ENCODE data around the gene PPP2R3B.

The PPP2R3B gene

DNA sequence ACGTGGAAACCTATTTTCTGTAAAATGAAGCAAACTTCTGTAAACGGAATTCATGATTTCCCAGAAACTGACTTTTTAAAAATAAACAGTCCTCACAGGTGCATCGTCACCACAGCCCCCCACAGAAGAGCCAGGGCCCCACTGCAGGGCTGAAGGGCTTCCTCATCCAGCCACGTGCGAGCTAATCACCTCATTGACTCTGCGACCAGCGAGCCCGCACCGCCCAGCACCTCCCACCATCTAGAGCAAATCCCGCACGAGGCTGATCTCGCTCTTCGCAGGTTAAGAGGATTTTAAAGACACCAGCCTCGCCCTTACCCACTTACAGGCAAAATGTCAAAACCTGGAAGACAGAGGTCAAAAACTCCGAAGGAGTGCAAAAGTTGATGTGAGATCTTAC lies 14.8 kb downstream of the PPP2R3B start:
- H3K4me3 ChIP-seq (ENCODE audit: control insufficient read depth, low read depth, low read length): no peak overlapping the region
- no peak for DNase-seq (ENCODE audit: low read depth)
- TF ChIP-seq, protein P1, sequence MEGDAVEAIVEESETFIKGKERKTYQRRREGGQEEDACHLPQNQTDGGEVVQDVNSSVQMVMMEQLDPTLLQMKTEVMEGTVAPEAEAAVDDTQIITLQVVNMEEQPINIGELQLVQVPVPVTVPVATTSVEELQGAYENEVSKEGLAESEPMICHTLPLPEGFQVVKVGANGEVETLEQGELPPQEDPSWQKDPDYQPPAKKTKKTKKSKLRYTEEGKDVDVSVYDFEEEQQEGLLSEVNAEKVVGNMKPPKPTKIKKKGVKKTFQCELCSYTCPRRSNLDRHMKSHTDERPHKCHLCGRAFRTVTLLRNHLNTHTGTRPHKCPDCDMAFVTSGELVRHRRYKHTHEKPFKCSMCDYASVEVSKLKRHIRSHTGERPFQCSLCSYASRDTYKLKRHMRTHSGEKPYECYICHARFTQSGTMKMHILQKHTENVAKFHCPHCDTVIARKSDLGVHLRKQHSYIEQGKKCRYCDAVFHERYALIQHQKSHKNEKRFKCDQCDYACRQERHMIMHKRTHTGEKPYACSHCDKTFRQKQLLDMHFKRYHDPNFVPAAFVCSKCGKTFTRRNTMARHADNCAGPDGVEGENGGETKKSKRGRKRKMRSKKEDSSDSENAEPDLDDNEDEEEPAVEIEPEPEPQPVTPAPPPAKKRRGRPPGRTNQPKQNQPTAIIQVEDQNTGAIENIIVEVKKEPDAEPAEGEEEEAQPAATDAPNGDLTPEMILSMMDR (conservative IDR thresholded peaks at IDR 0.05; ENCODE audit: control insufficient read depth, insufficient read depth, low read depth, low read length): no peak

DNA sequence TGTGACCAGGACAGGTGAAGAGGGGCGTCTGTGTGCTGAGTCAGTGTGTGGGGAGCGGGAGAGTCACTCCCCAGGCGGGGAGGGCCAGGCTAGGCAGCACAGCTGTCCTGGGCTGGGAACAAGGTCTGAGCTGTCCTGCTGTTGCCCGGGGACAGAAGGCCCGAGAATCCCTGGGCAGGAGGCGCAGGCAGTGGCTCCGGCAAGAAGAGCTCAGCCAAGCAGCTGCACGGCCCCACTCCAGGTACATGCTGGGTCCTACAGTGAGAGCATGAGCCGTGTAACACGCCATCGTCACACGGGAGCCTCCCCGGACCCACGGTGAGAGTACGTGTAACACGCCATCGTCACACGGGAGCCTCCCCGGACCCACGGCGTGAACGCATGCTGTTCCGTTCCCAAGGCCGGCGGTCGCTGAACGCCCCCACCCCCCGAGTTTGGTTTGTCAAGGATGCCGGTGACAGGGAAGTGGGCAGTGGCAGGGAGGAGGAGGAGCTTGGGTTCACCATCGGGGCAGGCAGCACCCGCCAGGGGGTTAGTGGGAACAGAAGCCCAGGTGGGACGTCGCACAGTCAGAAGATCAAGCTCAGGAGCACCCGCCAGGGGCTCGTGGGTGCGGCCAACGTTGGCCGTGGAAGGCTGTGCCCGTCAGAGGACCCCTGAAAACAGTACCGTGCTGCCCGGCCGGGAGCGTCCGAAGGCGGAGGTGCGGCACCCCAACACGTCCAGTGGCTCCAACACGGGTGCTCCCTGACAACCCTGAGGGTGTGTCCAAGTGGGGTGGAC lies 15.6 kb downstream of the PPP2R3B start:
- DNase-seq (ENCODE audit: low read depth): no peak
- H3K4me3 ChIP-seq (ENCODE audit: control insufficient read depth, low read depth, low read length): no peak overlapping the region
- TF ChIP-seq, protein P1 (conservative IDR thresholded peaks at IDR 0.05; ENCODE audit: control insufficient read depth, insufficient read depth, low read depth, low read length): no peak

DNA sequence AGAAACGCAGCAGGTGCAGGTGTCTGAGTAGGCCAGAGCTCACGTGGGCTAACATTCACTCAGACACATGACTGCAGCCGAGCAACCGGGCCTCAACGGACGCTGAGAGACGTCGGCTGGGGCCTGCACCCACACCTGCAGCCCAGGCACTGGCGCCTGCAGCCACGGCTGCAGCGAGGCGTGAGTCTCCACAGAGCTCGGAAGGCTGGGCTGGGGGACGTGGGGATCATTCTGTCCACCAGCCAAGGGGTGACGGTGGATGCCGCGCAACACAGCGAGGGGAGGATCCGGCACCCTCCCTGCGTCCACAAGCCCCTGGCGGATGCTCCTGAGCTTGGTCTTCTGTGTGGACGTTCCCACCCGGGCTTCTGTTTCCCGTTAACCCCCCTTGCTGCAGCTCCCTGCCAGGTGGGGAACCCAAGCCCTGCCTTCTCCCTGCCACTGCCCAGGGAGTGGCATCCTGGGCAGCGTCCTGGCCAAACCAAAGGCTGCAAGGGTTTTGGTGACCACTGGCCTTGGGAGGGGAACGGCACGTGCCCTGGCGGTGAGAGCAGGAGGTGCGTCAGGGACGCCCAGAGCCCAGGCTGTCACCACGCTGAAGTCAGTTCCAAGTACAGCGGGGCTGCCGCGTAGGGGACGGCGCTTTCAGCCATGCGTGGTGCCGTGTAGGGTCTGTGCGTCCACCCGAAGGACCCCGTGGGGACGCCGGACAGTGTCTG lies 16.3 kb downstream of the PPP2R3B start:
- no peak overlapping the region for H3K4me3 ChIP-seq (ENCODE audit: control insufficient read depth, low read depth, low read length)
- TF ChIP-seq, protein P1 (conservative IDR thresholded peaks at IDR 0.05; ENCODE audit: control insufficient read depth, insufficient read depth, low read depth, low read length): no peak
- DNase-seq (ENCODE audit: low read depth): no peak

DNA sequence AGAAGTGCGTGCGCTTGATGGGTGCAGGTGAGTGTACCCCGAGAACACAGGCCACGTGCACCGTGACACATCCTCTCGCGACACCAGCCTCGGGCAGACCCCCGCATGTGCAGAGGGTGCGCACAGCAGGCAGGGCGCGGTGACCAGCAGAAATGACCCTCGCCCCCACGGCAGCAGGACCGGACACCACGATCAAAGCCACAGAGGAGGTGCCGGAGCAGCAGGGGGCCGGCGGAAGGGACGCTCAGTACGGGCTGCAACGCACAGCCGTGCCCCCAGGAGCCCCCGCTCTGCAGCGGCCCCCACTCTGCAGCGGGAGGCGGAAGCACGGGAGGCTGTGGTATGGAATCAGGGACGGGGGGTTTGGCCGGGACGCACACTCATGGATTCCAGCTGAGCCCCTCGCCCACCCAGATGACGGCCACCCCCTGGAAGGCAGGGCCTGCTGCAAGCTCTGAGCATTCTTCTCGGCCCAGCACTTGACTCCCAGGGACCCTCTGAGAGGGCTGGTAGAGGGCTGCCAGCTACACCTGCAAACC lies 17.1 kb downstream of the PPP2R3B start:
- TF ChIP-seq, protein P1 (conservative IDR thresholded peaks at IDR 0.05; ENCODE audit: control insufficient read depth, insufficient read depth, low read depth, low read length): no peak
- H3K4me3 ChIP-seq (ENCODE audit: control insufficient read depth, low read depth, low read length): no peak overlapping the region
- no peak for DNase-seq (ENCODE audit: low read depth)

DNA sequence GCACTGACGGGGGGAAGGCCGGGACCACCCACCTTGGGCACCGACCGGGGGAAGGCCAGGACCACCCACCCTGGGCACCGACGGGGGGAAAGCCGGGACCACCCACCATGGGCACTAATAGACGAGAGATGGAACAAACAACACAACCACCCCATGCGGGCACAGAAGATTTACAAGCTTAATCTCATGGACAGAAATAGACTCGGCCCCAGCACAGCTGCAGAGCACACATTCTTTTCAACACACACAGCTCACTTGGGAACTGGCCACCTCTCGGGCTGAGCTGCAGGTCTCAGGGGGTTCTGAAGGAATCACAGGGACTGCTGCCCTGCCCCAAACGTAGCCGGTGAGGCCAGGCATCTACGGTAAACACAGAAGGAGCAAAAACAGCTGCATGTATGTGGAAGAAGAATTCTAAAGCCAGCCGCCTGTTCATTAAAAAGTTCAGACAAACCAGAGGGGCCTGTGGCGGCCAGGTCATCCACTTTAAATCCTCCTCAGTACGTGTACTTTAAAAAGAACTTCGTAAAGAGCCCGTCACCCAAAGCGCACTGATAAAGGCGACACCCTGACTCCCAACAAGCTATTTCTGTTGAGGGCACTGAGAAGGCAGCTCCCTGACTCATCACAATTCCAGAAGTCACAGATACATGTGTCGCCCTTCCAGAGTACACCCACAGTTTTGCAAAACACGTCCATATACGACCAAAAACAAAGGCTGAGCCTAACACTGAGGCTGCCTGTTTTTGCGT lies 17.7 kb downstream of the PPP2R3B start:
- DNase-seq (ENCODE audit: low read depth): peak; percentile 27
- no peak overlapping the region for H3K4me3 ChIP-seq (ENCODE audit: control insufficient read depth, low read depth, low read length)
- TF ChIP-seq, protein P1 (conservative IDR thresholded peaks at IDR 0.05; ENCODE audit: control insufficient read depth, insufficient read depth, low read depth, low read length): no peak

DNA sequence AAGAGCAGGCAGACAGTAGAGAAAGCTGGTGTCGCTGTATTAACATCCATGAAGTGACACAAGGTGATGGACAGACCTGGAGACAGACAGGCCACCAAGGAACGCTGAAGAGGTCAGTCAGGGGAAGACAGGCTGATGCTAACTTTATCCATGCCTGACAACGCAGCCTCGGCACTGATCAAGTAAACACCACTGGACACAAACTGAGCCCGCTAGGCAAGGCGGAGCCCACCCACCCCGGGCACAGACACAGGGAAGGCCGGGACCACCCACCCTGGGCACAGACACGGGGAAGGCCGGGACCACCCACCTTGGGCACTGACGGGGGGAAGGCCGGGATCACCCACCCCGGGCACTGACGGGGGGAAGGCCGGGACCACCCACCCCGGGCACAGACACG lies 18.8 kb downstream of the PPP2R3B start:
- no peak for DNase-seq (ENCODE audit: low read depth)
- H3K4me3 ChIP-seq (ENCODE audit: control insufficient read depth, low read depth, low read length): no peak overlapping the region
- TF ChIP-seq, protein P1 (conservative IDR thresholded peaks at IDR 0.05; ENCODE audit: control insufficient read depth, insufficient read depth, low read depth, low read length): no peak

Measured in fibroblast of mammary gland (primary cell).